Mesothelial cell of epicardium (in vitro differentiated cells): Measurements from ENCODE around the gene MANF. TPM values are rescaled to one million over a fixed set of nuclear protein-coding genes. Genes with fewer than 3 reads are reported as not detected.

Experiments used
- DNase-seq, 2 experiments: peaks; one replicate each; pipeline ENCODE4 v3.0.0; 2021; ENCODE audit warnings: low spot score in 2 of 2; ENCODE audit not compliant: unreplicated experiment in 2 of 2
- H3K27ac Mint-ChIP-seq: 2 replicates; pipeline ENCODE4 v1.8.0; 2021; ENCODE audit warnings: mixed read lengths
- H3K27me3 Mint-ChIP-seq: 2 replicates; pipeline ENCODE4 v1.8.0; 2021; ENCODE audit warnings: low read depth, mixed read lengths
- H3K36me3 Mint-ChIP-seq: 2 replicates; pipeline ENCODE4 v1.8.0; 2021; ENCODE audit warnings: mixed read lengths
- H3K4me1 Mint-ChIP-seq: 2 replicates; pipeline ENCODE4 v1.8.0; 2021; ENCODE audit warnings: mixed read lengths
- H3K4me3 Mint-ChIP-seq: 2 replicates; pipeline ENCODE4 v1.8.0; 2021; ENCODE audit warnings: mild to moderate bottlenecking, moderate library complexity, mixed read lengths
- H3K9me3 Mint-ChIP-seq: 2 replicates; pipeline ENCODE4 v1.8.0; 2021; ENCODE audit warnings: mixed read lengths
- CTCF ChIP-seq: fragments of 200-600 bp; sonication (generic); IDR thresholded peaks from one replicate; pipeline ENCODE4 v1.5.0; 2021; ENCODE audit warnings: antibody characterized with exemption; ENCODE audit not compliant: unreplicated experiment
- total RNA-seq: library from RNA; stranded (reverse); gene quantifications from 3 replicates; pipeline ENCODE4 v1.2.1, GENCODE V29; 2021

Gene MANF
- total RNA-seq, 1 donor from 2014 or later, result 99.7 TPM

GRCh38 chr3:51388286-51389029, 3.4 kb downstream of the MANF start:
- Mint-ChIP-seq H3K27ac (peak overlapping the region; percentile 95), H3K4me3 (peak overlapping the region; percentile 54), H3K27me3 (no peaks in the 10 kb centered on the region), H3K36me3 (peaks cover 9% of the 10 kb centered on the region), H3K4me1 (peaks cover 62% of the 10 kb centered on the region), H3K9me3 (no peaks in the 10 kb centered on the region)
- TF ChIP-seq CTCF, result peak; percentile 21
- DNase-seq, result peak in 1 of 2 experiments; percentile 51

GRCh38 chr3:51389423-51390183, 4.5 kb downstream of the MANF start:
- peaks cover 18% of the 10 kb centered on the region for H3K36me3 Mint-ChIP-seq
- H3K4me1 Mint-ChIP-seq, result peaks cover 65% of the 10 kb centered on the region
- no peaks in the 10 kb centered on the region for H3K9me3 Mint-ChIP-seq
- TF ChIP-seq CTCF, result peak; percentile 64
- no peaks in the 10 kb centered on the region for H3K27me3 Mint-ChIP-seq
- peak in 1 of 2 experiments; percentile 52 for DNase-seq
- peak overlapping the region; percentile 8 for H3K4me3 Mint-ChIP-seq
- peak overlapping the region; percentile 95 for H3K27ac Mint-ChIP-seq

DNA sequence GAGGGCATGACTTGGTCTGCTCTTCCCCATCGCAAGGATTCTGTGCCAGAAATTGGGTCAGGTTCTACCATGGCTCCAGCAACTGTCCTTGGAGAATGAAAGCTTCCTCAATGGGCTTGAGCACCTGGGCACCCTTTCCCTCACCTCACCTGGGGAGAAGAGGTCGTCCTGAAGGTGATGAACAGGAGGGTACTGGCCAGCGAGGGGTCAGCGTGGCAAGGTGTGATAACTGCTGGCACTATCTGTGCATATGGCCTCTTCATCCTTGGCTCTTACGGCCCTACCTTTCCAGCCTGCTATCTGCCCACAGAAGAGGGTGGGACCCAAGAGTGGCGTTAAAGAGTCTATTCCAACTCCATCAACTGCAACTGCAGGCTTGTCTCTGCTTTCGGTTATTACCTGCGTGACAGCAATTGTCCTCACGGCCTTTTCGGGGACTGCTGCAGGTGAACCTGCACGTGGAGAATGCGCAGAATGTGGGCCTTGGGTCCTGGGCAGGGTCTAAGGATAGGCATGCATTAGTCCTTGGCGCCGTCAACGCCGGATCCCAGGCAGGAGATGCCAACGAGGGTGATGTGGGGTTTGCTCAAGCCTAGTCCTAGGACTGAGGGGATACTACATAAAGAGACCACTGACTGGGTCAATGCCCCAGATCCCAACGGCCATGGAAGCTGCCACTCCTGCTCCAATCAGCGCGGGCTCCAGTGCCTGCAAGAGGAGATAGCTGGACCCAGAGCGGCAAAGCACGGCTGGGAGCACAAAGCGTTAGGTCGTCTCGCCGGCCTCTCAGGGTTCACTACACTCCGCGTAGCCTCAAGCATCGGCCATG, 5.4 kb downstream of the MANF start:
- no peaks in the 10 kb centered on the region for H3K27me3 Mint-ChIP-seq
- no peak for TF ChIP-seq CTCF
- H3K4me3 Mint-ChIP-seq, result peak overlapping the region; percentile 63
- H3K4me1 Mint-ChIP-seq, result peaks cover 71% of the 10 kb centered on the region
- DNase-seq, result no peak
- H3K27ac Mint-ChIP-seq, result peak overlapping the region; percentile 83
- no peaks in the 10 kb centered on the region for H3K9me3 Mint-ChIP-seq
- peaks cover 24% of the 10 kb centered on the region for H3K36me3 Mint-ChIP-seq

DNA sequence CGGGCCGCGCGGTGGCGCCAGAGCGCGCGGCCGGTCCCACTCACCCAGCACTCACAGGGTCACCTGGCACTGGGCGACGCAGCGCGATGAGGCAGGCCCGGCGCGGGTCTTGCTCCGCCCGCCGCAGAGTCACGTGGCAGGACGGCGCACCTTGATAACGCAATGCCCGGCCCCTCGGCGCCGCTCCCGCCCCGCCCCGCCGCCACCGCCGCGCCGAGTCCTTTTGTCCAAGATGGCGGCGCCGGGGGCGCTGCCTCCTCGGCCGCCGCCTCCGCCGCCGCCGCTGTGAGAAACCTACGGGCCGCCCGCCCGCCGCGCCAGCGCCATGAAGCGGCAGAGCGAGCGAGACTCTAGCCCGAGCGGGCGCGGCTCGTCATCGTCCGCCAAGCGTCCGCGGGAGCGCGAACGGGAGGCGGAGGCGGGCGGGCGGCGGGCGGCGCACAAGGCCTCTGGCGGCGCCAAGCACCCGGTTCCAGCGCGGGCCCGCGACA, 6.0 kb downstream of the MANF start, which contains the start of gene RBM15B:
Gene RBM15B, plus strand, starts transcription at position 211 of the 491 bp plus-strand sequence. Its CDS starts 115 bp downstream, at position 326.
- Mint-ChIP-seq H3K27ac (peak within 1 kb of the TSS; percentile 94), H3K4me3 (peak within 1 kb of the TSS; percentile 78), H3K36me3 (peaks cover 25% of the 10 kb centered on the region), H3K27me3 (no peaks in the 10 kb centered on the region), H3K4me1 (peaks cover 65% of the 10 kb centered on the region), H3K9me3 (no peaks in the 10 kb centered on the region)
- peak; percentile 95 to 98 for DNase-seq
- TF ChIP-seq CTCF, result peak; percentile 68
